ENCODE data around the gene CDC14B.

DNA sequence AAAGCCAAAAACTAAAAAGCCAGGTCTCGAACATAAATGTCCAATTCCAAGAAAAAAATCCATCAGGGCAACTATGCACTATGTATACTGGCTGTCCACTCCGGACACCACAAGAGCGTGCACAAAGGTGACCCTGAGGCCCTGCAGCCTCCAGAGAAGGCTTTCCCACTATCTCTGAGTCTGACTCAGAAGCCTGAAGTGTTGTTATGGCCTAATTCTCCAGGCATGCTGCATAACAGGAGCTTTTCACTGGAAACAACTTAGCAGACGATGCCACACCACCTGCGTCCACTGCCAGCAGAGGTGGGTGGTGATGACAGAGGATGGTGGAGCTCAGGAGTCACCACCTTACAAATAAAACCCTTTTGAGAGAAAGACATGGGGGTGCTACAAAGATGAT lies 106.0 kb downstream of the CDC14B start:
- TF ChIP-seq, protein P1, sequence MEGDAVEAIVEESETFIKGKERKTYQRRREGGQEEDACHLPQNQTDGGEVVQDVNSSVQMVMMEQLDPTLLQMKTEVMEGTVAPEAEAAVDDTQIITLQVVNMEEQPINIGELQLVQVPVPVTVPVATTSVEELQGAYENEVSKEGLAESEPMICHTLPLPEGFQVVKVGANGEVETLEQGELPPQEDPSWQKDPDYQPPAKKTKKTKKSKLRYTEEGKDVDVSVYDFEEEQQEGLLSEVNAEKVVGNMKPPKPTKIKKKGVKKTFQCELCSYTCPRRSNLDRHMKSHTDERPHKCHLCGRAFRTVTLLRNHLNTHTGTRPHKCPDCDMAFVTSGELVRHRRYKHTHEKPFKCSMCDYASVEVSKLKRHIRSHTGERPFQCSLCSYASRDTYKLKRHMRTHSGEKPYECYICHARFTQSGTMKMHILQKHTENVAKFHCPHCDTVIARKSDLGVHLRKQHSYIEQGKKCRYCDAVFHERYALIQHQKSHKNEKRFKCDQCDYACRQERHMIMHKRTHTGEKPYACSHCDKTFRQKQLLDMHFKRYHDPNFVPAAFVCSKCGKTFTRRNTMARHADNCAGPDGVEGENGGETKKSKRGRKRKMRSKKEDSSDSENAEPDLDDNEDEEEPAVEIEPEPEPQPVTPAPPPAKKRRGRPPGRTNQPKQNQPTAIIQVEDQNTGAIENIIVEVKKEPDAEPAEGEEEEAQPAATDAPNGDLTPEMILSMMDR (IDR thresholded peaks at IDR 0.05): no peak
- TF ChIP-seq EZH2 (IDR thresholded peaks at IDR 0.05; ENCODE audit: borderline replicate concordance, insufficient read depth, low read depth, low read length, poor library complexity, severe bottlenecking): no peak

Data from B cell (primary cell).